Measurements from ENCODE around the gene ALDH8A1.

Gene ALDH8A1, protein sequence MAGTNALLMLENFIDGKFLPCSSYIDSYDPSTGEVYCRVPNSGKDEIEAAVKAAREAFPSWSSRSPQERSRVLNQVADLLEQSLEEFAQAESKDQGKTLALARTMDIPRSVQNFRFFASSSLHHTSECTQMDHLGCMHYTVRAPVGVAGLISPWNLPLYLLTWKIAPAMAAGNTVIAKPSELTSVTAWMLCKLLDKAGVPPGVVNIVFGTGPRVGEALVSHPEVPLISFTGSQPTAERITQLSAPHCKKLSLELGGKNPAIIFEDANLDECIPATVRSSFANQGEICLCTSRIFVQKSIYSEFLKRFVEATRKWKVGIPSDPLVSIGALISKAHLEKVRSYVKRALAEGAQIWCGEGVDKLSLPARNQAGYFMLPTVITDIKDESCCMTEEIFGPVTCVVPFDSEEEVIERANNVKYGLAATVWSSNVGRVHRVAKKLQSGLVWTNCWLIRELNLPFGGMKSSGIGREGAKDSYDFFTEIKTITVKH

DNA sequence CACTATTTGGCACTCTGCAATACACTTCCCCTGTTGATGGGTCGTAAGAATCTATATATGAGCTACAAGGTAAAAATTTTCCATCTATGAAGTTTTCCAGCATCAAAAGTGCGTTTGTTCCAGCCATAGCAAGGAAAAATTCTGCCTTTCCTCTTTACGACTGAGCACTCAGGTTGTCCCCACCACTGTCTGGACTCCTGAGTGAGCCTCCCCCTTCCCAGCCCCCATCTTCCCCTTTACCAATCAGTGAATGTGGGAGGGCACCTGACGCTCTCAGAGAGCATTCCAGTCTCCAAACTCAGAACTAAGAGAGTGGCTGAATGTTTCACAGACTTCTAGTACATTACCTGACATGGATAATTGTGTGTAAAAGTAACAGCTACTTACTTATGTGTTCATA is at the start of gene ALDH8A1:
Gene ALDH8A1 (minus strand): TSS at position 175 of the 400 bp plus-strand sequence. CDS start 48 bp downstream, at position 127.
- in situ Hi-C loops (cut with MboI; ENCODE audit: low sequenced_read_pairs), result no loop called here

DNA sequence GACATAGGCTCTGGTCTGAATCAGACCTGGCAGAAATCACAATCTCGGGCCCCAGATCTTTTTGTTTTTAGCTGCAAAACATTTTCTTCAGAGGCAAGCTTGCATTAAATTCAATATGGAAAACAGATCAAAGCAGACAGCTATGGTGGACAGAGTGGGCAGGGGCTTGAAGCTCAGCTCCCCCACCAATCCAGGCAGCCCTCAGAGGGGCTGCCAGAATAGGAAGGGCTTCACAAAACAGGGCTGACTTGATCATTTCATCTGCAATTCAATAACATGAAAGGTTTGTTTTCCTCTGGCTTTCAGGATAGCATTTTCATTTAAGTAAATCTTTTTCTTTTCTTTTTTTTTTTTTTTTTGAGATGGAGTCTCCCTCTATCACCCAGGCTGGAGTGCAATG is 49.2 kb upstream of the ALDH8A1 start:
- in situ Hi-C loops (cut with MboI; ENCODE audit: low sequenced_read_pairs), result no loop called here

GRCh38 chr6:134997133-134997995 is 47.5 kb upstream of the ALDH8A1 start:
- in situ Hi-C loops (cut with MboI; ENCODE audit: low sequenced_read_pairs), result no loop called here

- in situ Hi-C loops (cut with MboI; ENCODE audit: low sequenced_read_pairs), result no loop called here
These were observed 45.6 kb upstream of the ALDH8A1 start for GRCh38 chr6:134995536-134995935.

DNA sequence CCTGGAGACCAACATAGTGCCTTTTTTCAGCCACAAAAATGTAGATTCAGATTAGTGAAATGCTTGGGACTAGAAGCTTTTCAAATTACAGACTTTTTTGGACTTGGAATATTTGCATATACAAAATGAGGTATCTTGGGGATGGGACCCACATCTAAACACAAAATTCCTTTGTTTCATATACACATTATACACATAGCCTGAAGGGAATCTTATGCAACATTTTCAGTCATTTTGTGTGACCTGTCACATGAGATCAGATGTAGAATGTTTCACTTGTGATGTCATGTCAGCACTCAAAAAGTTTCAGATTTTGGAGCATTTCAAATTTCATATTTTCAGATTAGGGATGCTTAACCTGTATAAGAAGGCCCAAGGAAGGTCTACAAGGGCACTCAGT is 44.5 kb upstream of the ALDH8A1 start:
- in situ Hi-C loops (cut with MboI; ENCODE audit: low sequenced_read_pairs), result no loop called here

- in situ Hi-C loops (cut with MboI; ENCODE audit: low sequenced_read_pairs), result no loop called here
These were observed 42.3 kb upstream of the ALDH8A1 start for GRCh38 chr6:134992155-134992554.

- in situ Hi-C loops (cut with MboI; ENCODE audit: low sequenced_read_pairs), result no loop called here
These were observed 40.4 kb upstream of the ALDH8A1 start for GRCh38 chr6:134990262-134990661.

- in situ Hi-C loops (cut with MboI; ENCODE audit: low sequenced_read_pairs), result no loop called here
These were observed 34.9 kb upstream of the ALDH8A1 start for GRCh38 chr6:134984821-134985220.

GRCh38 chr6:134983823-134984222 is 33.9 kb upstream of the ALDH8A1 start:
- in situ Hi-C loops (cut with MboI; ENCODE audit: low sequenced_read_pairs), result no loop called here

GRCh38 chr6:134982161-134982560 is 32.3 kb upstream of the ALDH8A1 start:
- in situ Hi-C loops (cut with MboI; ENCODE audit: low sequenced_read_pairs), result no loop called here

DNA sequence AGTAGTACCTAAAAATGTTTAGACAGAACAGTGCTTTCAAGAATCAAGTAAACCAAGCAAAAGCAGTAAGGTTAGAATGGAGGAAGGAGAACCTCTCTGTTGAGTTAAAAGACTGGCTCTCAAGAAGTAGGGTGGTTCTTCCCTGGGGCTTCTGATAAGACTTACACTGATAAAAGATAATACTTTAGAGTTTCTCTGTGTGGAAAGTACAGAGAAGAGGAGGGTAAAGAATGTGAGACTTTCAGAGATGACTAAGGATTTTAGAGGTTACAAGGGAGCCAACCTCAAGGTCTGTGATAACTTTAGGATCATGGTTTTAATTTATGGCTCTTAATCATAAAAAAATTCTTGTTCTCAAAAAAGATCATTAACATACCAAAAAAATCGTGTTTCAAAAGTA is 30.9 kb upstream of the ALDH8A1 start:
- in situ Hi-C loops (cut with MboI; ENCODE audit: low sequenced_read_pairs), result no loop called here

- in situ Hi-C loops (cut with MboI; ENCODE audit: low sequenced_read_pairs), result no loop called here
These were observed 29.2 kb upstream of the ALDH8A1 start for GRCh38 chr6:134979142-134979541.

DNA sequence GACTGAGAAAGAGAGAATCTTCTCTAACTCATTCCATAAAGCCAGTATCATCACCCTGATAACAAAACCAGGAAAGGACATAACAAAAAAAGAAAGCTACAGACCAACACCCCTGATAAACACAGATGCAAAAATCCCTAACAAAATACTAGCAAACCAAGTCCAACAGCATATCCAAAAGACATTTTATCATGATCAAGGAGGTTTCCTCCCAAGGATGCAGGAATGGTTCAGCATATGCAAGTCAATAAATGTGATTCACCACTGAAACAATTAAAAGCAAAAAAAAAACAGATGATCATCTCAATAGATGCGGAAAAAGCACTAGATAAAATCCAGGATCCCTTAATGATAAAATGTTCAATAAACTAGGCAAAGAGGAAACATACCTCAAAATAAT is 24.5 kb upstream of the ALDH8A1 start:
- in situ Hi-C loops (cut with MboI; ENCODE audit: low sequenced_read_pairs), result no loop called here

GRCh38 chr6:134967711-134968110 is 17.8 kb upstream of the ALDH8A1 start:
- in situ Hi-C loops (cut with MboI; ENCODE audit: low sequenced_read_pairs), result no loop called here

DNA sequence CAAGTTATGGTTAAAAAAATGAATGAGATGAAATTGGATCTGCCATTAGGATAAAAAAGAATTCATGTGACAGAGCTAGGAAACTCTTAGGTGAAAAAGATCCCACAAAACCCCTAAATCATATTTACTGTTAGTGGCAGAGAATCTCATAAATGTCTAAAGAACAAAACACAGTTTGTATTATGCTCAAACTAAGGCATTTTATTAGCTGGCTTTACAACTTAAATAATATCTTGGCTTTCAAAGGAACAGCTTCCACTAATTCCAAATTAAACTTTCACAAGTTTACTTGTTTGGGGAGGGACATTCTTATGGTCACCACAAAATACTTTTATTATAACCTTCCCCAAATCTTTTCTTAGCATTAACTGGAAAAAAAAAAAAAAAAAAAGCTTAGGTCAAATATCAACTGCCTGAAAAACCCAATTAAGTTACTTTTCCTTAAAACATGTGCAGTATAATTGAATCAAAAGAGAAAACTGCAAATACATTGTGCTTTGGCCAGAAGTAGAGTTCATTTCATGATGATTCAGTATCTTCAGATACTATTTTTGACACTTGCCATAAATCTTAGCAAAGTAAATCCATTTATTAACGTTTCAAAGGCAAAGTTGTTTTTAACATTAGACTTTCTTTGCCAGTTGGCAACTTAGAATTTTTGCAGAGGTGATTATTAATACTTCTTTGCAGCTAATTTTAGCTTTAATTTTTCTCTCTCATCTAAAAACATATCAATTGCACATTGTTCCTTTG is 14.7 kb upstream of the ALDH8A1 start:
- in situ Hi-C loops (cut with MboI; ENCODE audit: low sequenced_read_pairs), result no loop called here

DNA sequence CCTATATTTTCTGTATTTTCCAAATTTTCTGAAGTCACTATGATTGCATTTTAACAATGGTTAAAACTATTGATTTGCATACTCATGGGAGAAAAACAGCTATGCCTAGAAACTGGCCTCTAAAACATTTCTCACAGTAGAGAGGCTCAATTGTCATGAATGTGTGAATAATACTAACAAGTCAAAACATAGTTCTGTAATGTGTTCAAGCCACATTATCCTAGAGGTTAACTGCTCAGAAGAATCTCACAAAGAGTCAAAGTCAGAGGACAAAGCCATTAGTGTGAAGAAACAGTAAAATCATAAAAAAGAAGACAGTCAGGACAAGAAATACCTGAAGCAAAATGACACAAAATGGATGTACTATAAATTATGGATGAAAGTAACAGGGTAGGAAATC is 12.5 kb upstream of the ALDH8A1 start:
- in situ Hi-C loops (cut with MboI; ENCODE audit: low sequenced_read_pairs), result no loop called here

DNA sequence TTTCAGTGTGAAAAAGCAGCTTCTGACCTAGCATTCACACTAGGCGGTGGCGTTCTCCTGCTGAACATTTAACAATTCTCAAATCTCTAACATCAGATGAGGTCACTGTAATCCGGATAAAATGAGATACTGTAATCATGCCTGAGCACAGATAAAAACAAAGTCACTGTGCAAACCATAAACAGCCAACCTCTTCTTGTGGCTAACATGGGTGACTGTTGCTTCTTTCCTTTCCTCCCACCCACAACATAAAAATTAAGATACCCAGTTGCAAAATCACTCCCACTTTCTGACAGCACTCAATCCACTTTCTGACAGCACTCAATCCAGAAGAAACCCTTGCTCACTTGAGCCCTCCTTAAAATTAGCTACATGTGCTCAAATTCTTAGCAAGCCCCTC is 11.5 kb upstream of the ALDH8A1 start:
- in situ Hi-C loops (cut with MboI; ENCODE audit: low sequenced_read_pairs), result no loop called here

- in situ Hi-C loops (cut with MboI; ENCODE audit: low sequenced_read_pairs), result no loop called here
These were observed 9.7 kb upstream of the ALDH8A1 start for GRCh38 chr6:134959603-134960002.

- in situ Hi-C loops (cut with MboI; ENCODE audit: low sequenced_read_pairs), result no loop called here
These were observed 6.8 kb upstream of the ALDH8A1 start for GRCh38 chr6:134956676-134957075.

GRCh38 chr6:134956032-134956431 is 6.1 kb upstream of the ALDH8A1 start:
- in situ Hi-C loops (cut with MboI; ENCODE audit: low sequenced_read_pairs), result no loop called here

All from HL-60/S4 treated with retinoic acid at 250 ng/mL for 4 days and 3 days (cell line).